ENCODE results near the gene COL25A1. TPM values are rescaled to one million over a fixed set of nuclear protein-coding genes. Genes with fewer than 3 reads are reported as not detected.
"Not testable (repeated sequence)": the region's sequence is repeated elsewhere in the genome, so short reads cannot be mapped to it uniquely, and the experiment has no call there.

Gene COL25A1
- total RNA-seq, 2 experiments from 2014 or later: not detected

GRCh38 chr4:108991551-108992328, 310.7 kb downstream of the COL25A1 start:
- intact Hi-C loops (cut with DNase I, micrococcal nuclease): no loop called here
- CTCF ChIA-PET: interaction anchor here (1.7 kb wide), 1 partner anchor 9 kb away, joined by 3 read pairs; no protein-coding TSS in a partner anchor
- Mint-ChIP-seq H3K27ac (no peak overlapping the region), H3K36me3 (ENCODE audit: low read depth) (no peaks in the 10 kb centered on the region), H3K27me3 (peaks cover under 1% of the 10 kb centered on the region), H3K4me3 (no peak overlapping the region), H3K9me3 (ENCODE audit: low read depth) (no peaks in the 10 kb centered on the region), H3K4me1 (no peaks in the 10 kb centered on the region)
- no peak for DNase-seq
- ATAC-seq: no peak
- POLR2A ChIA-PET: no interaction called here

- CTCF ChIA-PET: no interaction called here
Measured at GRCh38 chr4:108988464-108989195, 313.8 kb downstream of the COL25A1 start.

GRCh38 chr4:108984495-108984894, 318.0 kb downstream of the COL25A1 start:
- H3K4me3 Mint-ChIP-seq; H3K36me3 Mint-ChIP-seq (ENCODE audit: low read depth); H3K27ac Mint-ChIP-seq; H3K4me1 Mint-ChIP-seq; intact Hi-C loops (cut with DNase I, micrococcal nuclease); ATAC-seq; DNase-seq; H3K27me3 Mint-ChIP-seq; H3K9me3 Mint-ChIP-seq (ENCODE audit: low read depth); POLR2A ChIA-PET; CTCF ChIA-PET: not testable (repeated sequence)

More at GRCh38 chr4:108988464-108989195, 313.8 kb downstream of the COL25A1 start:
- POLR2A ChIA-PET: no interaction called here
- intact Hi-C loops (cut with DNase I, micrococcal nuclease): no loop called here
- no peaks in the 10 kb centered on the region for H3K9me3 Mint-ChIP-seq (ENCODE audit: low read depth)
- ATAC-seq: peak; percentile 60
- no peak overlapping the region for H3K27ac Mint-ChIP-seq
- H3K36me3 Mint-ChIP-seq (ENCODE audit: low read depth): no peaks in the 10 kb centered on the region
- H3K27me3 Mint-ChIP-seq: no peaks in the 10 kb centered on the region
- no peak for DNase-seq
- no peaks in the 10 kb centered on the region for H3K4me1 Mint-ChIP-seq
- no peak overlapping the region for H3K4me3 Mint-ChIP-seq

- POLR2A ChIA-PET: no interaction called here
- CTCF ChIA-PET: interaction anchor here (0.7 to 1.2 kb wide), 2 partner anchors 9 to 31 kb away, joined by 3 to 4 read pairs; no protein-coding TSS in a partner anchor
- H3K4me3 Mint-ChIP-seq: no peak overlapping the region
- H3K27ac Mint-ChIP-seq: no peak overlapping the region
- no peaks in the 10 kb centered on the region for H3K9me3 Mint-ChIP-seq (ENCODE audit: low read depth)
- intact Hi-C loops (cut with DNase I, micrococcal nuclease): no loop called here
- no peaks in the 10 kb centered on the region for H3K36me3 Mint-ChIP-seq (ENCODE audit: low read depth)
- H3K4me1 Mint-ChIP-seq: no peaks in the 10 kb centered on the region
- ATAC-seq (no peak), DNase-seq (no peak)
- peaks cover 3% of the 10 kb centered on the region for H3K27me3 Mint-ChIP-seq
Measured at GRCh38 chr4:108982402-108983185, 319.9 kb downstream of the COL25A1 start.

- CTCF ChIA-PET: no interaction called here
- no peaks in the 10 kb centered on the region for H3K4me1 Mint-ChIP-seq
- intact Hi-C loops (cut with DNase I, micrococcal nuclease): no loop called here
- no peak overlapping the region for H3K27ac Mint-ChIP-seq
- POLR2A ChIA-PET: no interaction called here
- no peak overlapping the region for H3K4me3 Mint-ChIP-seq
- no peaks in the 10 kb centered on the region for H3K36me3 Mint-ChIP-seq (ENCODE audit: low read depth)
- no peak for DNase-seq
- no peak for ATAC-seq
- peaks cover 3% of the 10 kb centered on the region for H3K27me3 Mint-ChIP-seq
- H3K9me3 Mint-ChIP-seq (ENCODE audit: low read depth): no peaks in the 10 kb centered on the region
Measured at GRCh38 chr4:108980455-108981239, 321.8 kb downstream of the COL25A1 start.

GRCh38 chr4:108979759-108980158, 322.7 kb downstream of the COL25A1 start:
- Mint-ChIP-seq H3K27me3 (peaks cover 3% of the 10 kb centered on the region), H3K9me3 (ENCODE audit: low read depth) (no peaks in the 10 kb centered on the region), H3K4me1 (no peaks in the 10 kb centered on the region), H3K4me3 (no peak overlapping the region), H3K27ac (no peak overlapping the region), H3K36me3 (ENCODE audit: low read depth) (no peaks in the 10 kb centered on the region)
- POLR2A ChIA-PET: no interaction called here
- DNase-seq (no peak), ATAC-seq (no peak)
- intact Hi-C loops (cut with DNase I, micrococcal nuclease): no loop called here
- CTCF ChIA-PET: no interaction called here

- Mint-ChIP-seq H3K4me1 (peaks cover 5% of the 10 kb centered on the region), H3K4me3 (no peak overlapping the region), H3K27ac (no peak overlapping the region), H3K9me3 (ENCODE audit: low read depth) (no peaks in the 10 kb centered on the region), H3K36me3 (ENCODE audit: low read depth) (no peaks in the 10 kb centered on the region), H3K27me3 (peaks cover 3% of the 10 kb centered on the region)
- DNase-seq (no peak), ATAC-seq (no peak)
- ChIA-PET POLR2A (no interaction called here), CTCF (interaction anchor here (0.5 kb wide), 1 partner anchor 36 kb away, joined by 3 read pairs; no protein-coding TSS in a partner anchor)
- intact Hi-C loops (cut with DNase I, micrococcal nuclease): no loop called here
Measured at GRCh38 chr4:108978066-108978465, 324.4 kb downstream of the COL25A1 start.

GRCh38 chr4:108972613-108973283, 329.7 kb downstream of the COL25A1 start:
- H3K36me3 Mint-ChIP-seq (ENCODE audit: low read depth): no peaks in the 10 kb centered on the region

GRCh38 chr4:108971473-108971872, 331.0 kb downstream of the COL25A1 start:
- ChIA-PET CTCF (interaction anchor here (0.6 kb wide), 1 partner anchor 989 kb away, joined by 3 read pairs; no protein-coding TSS in a partner anchor), POLR2A (no interaction called here)
- Mint-ChIP-seq H3K27me3 (no peaks in the 10 kb centered on the region), H3K4me1 (peaks cover 20% of the 10 kb centered on the region), H3K9me3 (ENCODE audit: low read depth) (peaks cover 2% of the 10 kb centered on the region), H3K4me3 (no peak overlapping the region), H3K36me3 (ENCODE audit: low read depth) (no peaks in the 10 kb centered on the region), H3K27ac (peak overlapping the region; percentile 41)
- ATAC-seq: no peak
- intact Hi-C loops (cut with DNase I, micrococcal nuclease): no loop called here
- DNase-seq: no peak

More at GRCh38 chr4:108972613-108973283, 329.7 kb downstream of the COL25A1 start:
- DNase-seq (no peak), ATAC-seq (peak; percentile 94)
- ChIA-PET POLR2A (no interaction called here), CTCF (no interaction called here)
- no peak overlapping the region for H3K4me3 Mint-ChIP-seq
- no peaks in the 10 kb centered on the region for H3K27me3 Mint-ChIP-seq
- intact Hi-C loops (cut with DNase I, micrococcal nuclease): no loop called here
- peaks cover 2% of the 10 kb centered on the region for H3K9me3 Mint-ChIP-seq (ENCODE audit: low read depth)
- H3K27ac Mint-ChIP-seq: peak overlapping the region; percentile 86
- H3K4me1 Mint-ChIP-seq: peaks cover 20% of the 10 kb centered on the region

GRCh38 chr4:108965472-108966076, 336.9 kb downstream of the COL25A1 start:
- no peaks in the 10 kb centered on the region for H3K27me3 Mint-ChIP-seq
- H3K4me3 Mint-ChIP-seq: no peak overlapping the region
- ATAC-seq (no peak), DNase-seq (no peak)
- no peak overlapping the region for H3K27ac Mint-ChIP-seq
- POLR2A ChIA-PET: no interaction called here
- H3K36me3 Mint-ChIP-seq (ENCODE audit: low read depth): no peaks in the 10 kb centered on the region
- H3K4me1 Mint-ChIP-seq: no peaks in the 10 kb centered on the region
- intact Hi-C loops (cut with DNase I, micrococcal nuclease): no loop called here
- no peaks in the 10 kb centered on the region for H3K9me3 Mint-ChIP-seq (ENCODE audit: low read depth)
- CTCF ChIA-PET: no interaction called here

All from activated CD4-positive, alpha-beta T cell treated with anti-CD3 and anti-CD28 coated beads for 36 hours (primary cell).